GM12875 (cell line): ENCODE measurements around the gene ROCK1.
"Not testable (repeated sequence)": the region's sequence is repeated elsewhere in the genome, so short reads cannot be mapped to it uniquely, and the experiment has no call there.

Experiments used
- H3K4me3 ChIP-seq: one replicate; pipeline ENCODE4 v1.5.1; 2011; ENCODE audit warnings: low read depth, low read length, control low read depth
- TF ChIP-seq, protein P1 (sequence below): IDR thresholded peaks from 2 replicates; pipeline ENCODE4 v1.5.1; 2011; ENCODE audit warnings: low read depth, mild to moderate bottlenecking, control low read depth, inconsistent platforms, low read length, moderate library complexity, borderline replicate concordance; ENCODE audit not compliant: insufficient read depth

ROCK1 gene

DNA sequence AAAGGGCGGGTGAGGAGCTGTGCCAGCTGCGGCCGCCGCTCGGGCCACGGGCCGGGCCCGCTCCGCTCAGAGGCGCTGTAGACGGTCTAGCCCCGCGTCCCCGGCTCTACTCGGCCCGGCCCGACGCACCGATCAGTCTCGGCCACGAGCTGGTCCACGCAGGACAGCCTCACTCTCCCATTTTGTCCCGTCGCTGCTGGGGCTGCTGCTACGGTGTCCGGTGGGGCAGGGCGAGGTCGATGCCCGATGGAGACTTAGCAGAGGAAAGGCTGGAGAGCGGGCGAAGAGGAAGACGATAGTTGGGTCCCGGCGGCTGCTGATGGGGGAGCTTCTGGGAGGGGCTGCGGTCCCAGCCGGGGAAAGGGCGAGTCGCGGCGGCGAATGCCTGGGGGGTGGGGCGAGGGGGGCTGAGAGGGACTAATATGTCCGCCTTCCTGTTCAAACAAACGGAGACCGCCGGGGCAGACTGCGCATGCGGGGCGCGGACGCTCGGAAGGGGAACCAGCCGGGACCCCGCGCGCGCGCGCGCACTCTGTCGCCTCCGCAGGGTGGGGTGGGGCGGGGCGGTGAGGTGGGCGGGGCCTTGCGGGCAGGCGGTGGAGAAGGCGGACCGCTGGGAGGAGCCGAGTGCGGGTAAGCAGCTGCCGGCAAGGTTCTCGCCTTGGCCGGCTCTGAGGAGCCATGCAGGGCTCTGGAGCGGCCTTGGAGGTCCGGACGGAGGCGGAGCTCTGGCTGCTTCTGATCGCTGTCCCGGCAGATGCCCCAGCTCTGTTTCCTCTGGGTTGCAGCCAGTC is at the start of gene ROCK1:
ROCK1 (minus strand) TSS at position 468 of the 794 bp plus-strand sequence. CDS start 903 bp downstream, outside the sequence.
- H3K4me3 ChIP-seq = peak within 1 kb of the TSS; percentile 87

DNA sequence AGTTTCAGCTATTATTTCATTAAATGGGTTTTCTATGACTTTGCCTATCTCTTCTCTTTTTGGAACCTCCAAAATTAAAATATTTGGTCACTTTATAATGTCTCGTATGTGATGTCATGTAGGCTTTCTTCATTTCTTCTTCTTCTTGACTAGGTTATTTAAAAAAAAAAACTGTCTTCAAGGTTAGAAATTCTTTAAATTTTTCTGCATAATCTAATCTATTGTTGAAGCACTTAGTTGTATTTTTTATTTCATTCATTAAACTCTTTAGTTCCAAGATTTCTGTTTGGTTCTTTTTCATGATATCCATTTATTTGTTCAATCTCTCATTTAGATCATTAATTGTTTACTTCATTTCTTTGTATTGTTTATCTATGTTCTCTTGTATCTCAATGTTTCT is 43.8 kb upstream of the ROCK1 start:
- TF ChIP-seq, protein P1, sequence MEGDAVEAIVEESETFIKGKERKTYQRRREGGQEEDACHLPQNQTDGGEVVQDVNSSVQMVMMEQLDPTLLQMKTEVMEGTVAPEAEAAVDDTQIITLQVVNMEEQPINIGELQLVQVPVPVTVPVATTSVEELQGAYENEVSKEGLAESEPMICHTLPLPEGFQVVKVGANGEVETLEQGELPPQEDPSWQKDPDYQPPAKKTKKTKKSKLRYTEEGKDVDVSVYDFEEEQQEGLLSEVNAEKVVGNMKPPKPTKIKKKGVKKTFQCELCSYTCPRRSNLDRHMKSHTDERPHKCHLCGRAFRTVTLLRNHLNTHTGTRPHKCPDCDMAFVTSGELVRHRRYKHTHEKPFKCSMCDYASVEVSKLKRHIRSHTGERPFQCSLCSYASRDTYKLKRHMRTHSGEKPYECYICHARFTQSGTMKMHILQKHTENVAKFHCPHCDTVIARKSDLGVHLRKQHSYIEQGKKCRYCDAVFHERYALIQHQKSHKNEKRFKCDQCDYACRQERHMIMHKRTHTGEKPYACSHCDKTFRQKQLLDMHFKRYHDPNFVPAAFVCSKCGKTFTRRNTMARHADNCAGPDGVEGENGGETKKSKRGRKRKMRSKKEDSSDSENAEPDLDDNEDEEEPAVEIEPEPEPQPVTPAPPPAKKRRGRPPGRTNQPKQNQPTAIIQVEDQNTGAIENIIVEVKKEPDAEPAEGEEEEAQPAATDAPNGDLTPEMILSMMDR = no peak
- H3K4me3 ChIP-seq = no peak overlapping the region

More for the DNA sequence above, at the start of gene ROCK1:
- TF ChIP-seq, protein P1 = no peak

DNA sequence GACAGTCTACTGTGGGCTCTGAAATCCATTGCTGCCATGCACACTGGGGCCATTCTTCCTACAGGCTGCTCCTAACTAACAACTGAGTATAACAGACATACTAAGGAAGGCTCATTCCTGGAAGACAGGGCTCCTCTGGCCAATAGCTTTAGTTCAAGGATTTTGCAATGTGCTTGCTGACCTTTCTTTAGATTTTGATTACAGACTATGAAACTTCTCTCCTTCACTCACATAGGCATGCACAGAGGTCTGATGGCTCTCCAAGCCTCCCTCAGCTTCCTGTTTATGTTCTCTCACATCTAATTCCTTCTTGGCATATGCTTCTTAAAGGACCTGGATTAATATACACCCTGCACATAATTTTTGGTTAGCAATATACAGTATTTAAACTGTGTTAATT is 34.4 kb upstream of the ROCK1 start:
- H3K4me3 ChIP-seq = no peak overlapping the region
- TF ChIP-seq, protein P1 = no peak

DNA sequence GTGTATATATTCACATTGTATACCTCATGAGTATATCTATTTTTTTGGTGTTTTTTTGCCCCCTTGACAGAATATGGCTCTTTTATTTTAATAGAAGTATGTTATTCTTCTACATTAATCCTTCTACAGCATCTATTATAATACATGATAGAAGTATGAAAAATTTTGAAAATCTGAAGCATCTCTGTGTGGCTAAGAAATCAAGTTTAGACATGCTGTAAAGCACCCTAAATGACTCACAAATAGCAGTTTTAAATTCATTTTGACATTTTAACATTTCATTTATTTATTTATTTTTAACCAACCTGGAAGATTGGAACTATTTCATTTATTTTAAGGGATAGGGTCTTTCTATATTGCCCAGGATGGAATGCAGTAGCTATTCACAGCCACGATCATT is 33.8 kb upstream of the ROCK1 start:
- no peak overlapping the region for H3K4me3 ChIP-seq
- TF ChIP-seq, protein P1 = no peak

DNA sequence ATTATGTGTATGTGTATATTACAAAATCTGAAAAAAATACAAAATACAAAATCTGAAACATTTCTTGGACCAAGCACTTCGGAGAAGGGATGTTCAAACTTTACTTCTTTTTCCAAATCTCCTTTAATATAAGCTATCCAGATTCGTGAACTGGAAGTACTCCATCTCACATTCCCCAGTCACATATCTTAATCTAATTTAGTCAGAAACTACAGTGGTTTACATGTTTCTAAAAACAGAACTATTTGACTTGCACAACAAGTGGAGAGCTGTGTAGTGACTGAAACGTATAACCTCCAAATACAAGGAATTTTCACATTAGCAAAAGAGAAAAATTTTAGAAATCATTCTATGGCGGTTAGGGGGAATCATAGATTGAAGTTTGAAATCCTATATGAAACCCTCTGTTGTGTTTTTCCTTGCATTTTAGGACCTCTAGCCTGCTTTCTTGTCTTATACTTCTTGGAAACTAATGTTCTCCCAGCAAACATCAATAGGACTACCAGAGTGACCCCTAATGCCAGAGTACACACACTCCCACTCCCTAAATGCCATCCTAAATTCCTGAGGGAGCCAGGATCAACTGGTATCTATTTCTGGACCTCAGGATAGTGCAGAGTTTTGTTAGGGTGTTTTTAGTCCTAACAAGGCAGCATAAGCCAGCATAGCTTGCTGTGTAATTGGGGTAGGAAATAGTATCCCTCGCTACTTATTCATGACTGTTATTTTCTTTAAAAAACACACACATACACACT is 30.2 kb upstream of the ROCK1 start:
- no peak overlapping the region for H3K4me3 ChIP-seq

DNA sequence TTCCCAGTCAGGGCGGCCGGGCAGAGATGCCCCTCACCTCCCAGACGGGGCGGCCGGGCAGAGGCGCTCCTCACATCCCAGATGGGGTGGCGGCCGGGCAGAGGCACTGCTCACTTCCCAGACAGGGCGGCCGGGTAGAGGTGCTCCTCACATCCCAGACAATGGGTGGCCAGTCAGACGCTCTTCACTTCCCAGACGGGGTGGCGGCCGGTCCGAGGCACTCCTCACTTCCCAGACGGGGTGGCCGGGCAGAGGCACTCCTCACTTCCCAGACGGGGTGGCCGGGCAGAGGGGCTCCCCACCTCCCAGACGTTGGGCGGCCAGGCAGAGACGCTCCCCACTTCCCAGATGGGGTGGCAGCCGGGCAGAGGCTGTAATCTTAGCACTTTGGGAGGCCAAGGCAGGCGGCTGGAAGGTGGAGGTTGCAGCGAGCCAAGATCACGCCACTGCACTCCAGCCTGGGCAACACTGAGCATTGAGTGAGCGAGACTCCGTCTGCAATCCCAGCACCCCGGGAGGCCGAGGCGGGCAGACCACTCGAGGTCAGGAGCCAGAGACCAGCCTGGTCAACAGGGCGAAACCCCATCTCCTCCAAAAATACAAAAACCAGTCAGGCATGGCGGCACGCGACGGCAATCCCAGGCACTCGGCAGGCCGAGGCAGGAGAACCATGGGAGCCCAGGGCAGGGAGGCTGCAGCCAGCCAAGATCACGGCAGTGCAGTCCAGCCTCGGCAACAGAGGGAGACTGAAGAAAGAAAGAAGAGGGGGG is 26.3 kb upstream of the ROCK1 start:
- not testable (repeated sequence) for H3K4me3 ChIP-seq

More for the DNA sequence above, 30.2 kb upstream of the ROCK1 start:
- TF ChIP-seq, protein P1 = no peak

DNA sequence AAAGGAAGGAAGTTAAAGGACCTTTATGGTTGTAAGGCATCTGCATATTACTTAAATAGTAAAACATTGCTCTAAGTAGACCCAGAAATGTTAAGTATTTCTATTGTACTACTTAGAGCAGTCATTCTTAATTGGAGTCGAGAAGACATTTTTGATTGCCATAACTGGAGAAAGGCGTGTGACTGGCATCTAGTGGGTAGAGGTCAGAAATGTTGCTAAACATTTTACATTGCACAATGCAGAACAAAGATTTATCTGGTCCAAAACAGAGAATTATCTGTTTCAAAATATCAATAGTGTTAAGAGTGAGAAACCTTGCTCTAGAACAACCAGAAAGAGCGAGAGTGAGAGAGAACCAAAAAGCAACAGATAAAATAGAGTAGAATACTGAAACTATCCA is 23.3 kb upstream of the ROCK1 start:
- TF ChIP-seq, protein P1 = no peak
- no peak overlapping the region for H3K4me3 ChIP-seq
